IMR-90 (cell line): Measurements from ENCODE around the gene ARHGEF10L. TPM values are rescaled to one million over a fixed set of nuclear protein-coding genes. Genes with fewer than 3 reads are reported as not detected.

Experiments
- ATAC-seq: fragments of 200-7000 bp; cut with Tn5 transposase; 2 replicates; pipeline ENCODE4 v1.9.1; 2020; ENCODE audit warnings: low read depth, mild to moderate bottlenecking, moderate library complexity
- BruUV-seq: library from RNA; stranded (reverse); fragments of 400-500 nt; replicated peaks from 2 replicates; lab custom pipeline; 2021; lab: Mats Ljungman, UMichigan
- CTCF ChIA-PET: fragments of 300-600 bp; formaldehyde crosslinking; extraction: SDS; loops from one replicate; lab custom pipeline; 2021; ENCODE audit warnings: antibody characterized with exemption; lab: Yijun Ruan, JAX
- POLR2A ChIA-PET: fragments of 300-600 bp; sonication (Branson Sonifier 250); formaldehyde crosslinking; loops from one replicate; lab custom pipeline; 2022; ENCODE audit warnings: antibody characterized with exemption; ENCODE audit not compliant: unreplicated experiment; lab: Charles Lee
- DNase-seq: peaks from one replicate; pipeline ENCODE4 v3.0.0; 2013
- H2AFZ ChIP-seq: replicated peaks from 2 replicates; pipeline ENCODE3; 2013; ENCODE audit warnings: low read length, mild to moderate bottlenecking; ENCODE audit not compliant: poor library complexity
- H2AK5ac ChIP-seq: 2 replicates; pipeline ENCODE4 v1.6.1; 2013; ENCODE audit warnings: low read depth, low read length, inconsistent platforms
- H2AK9ac ChIP-seq: replicated peaks from 2 replicates; pipeline ENCODE3; 2013; ENCODE audit warnings: mild to moderate bottlenecking, low read depth, low read length, moderate library complexity; ENCODE audit not compliant: poor library complexity
- H2BK120ac ChIP-seq: 2 replicates; pipeline ENCODE4 v1.6.1; 2013; ENCODE audit warnings: low read depth, low read length, inconsistent platforms
- H2BK15ac ChIP-seq: 3 replicates; pipeline ENCODE4 v1.6.1; 2013; ENCODE audit warnings: low read depth, low read length, inconsistent platforms
- H2BK20ac ChIP-seq: 2 replicates; pipeline ENCODE4 v1.6.1; 2013; ENCODE audit warnings: low read depth, mild to moderate bottlenecking, inconsistent platforms, low read length, moderate library complexity
- H2BK5ac ChIP-seq: 2 replicates; pipeline ENCODE4 v1.6.1; 2013; ENCODE audit warnings: mild to moderate bottlenecking, low read depth, low read length, inconsistent platforms; ENCODE audit not compliant: poor library complexity, severe bottlenecking
- H3K14ac ChIP-seq: replicated peaks from 2 replicates; pipeline ENCODE4 v1.6.1; 2013; ENCODE audit warnings: low read depth, low read length, inconsistent platforms
- H3K18ac ChIP-seq: 2 replicates; pipeline ENCODE4 v1.6.1; 2013; ENCODE audit warnings: low read depth, low read length, control low read depth
- H3K23ac ChIP-seq: 2 replicates; pipeline ENCODE4 v1.6.1; 2013; ENCODE audit warnings: low read depth, low read length, inconsistent platforms
- H3K27ac ChIP-seq: 2 replicates; pipeline ENCODE4 v1.5.1; 2013; ENCODE audit warnings: mild to moderate bottlenecking, control low read depth, low read length; ENCODE audit not compliant: insufficient read depth
- H3K27me3 ChIP-seq: 2 replicates; pipeline ENCODE4 v1.6.1; 2013; ENCODE audit warnings: low read length; ENCODE audit not compliant: control insufficient read depth, insufficient read depth
- H3K36me3 ChIP-seq: 2 replicates; pipeline ENCODE4 v1.6.1; 2013; ENCODE audit warnings: low read length, mixed read lengths; ENCODE audit not compliant: control insufficient read depth, insufficient read depth
- H3K4ac ChIP-seq: 2 replicates; pipeline ENCODE4 v1.6.1; 2013; ENCODE audit warnings: low read depth, low read length, inconsistent platforms
- H3K4me1 ChIP-seq: 2 replicates; pipeline ENCODE4 v1.6.1; 2013; ENCODE audit warnings: low read length, mixed read lengths; ENCODE audit not compliant: control insufficient read depth, insufficient read depth
- H3K4me2 ChIP-seq: 2 replicates; pipeline ENCODE4 v1.6.1; 2013; ENCODE audit warnings: low read depth, mild to moderate bottlenecking, control low read depth, low read length, moderate library complexity
- H3K4me3 ChIP-seq: 2 replicates; pipeline ENCODE4 v1.5.1; 2013; ENCODE audit warnings: low read depth, mild to moderate bottlenecking, control low read depth, low read length, moderate library complexity; ENCODE audit not compliant: insufficient read depth
- H3K56ac ChIP-seq: 2 replicates; pipeline ENCODE4 v1.6.1; 2013; ENCODE audit warnings: low read length, inconsistent platforms; ENCODE audit not compliant: insufficient read depth; ENCODE audit errors: extremely low read depth
- H3K79me1 ChIP-seq, 2 experiments: 2 replicates each; pipeline ENCODE4 v1.6.1; 2013; ENCODE audit warnings: low read length in 2 of 2, inconsistent platforms in 1 of 2, low read depth in 1 of 2
- H3K9ac ChIP-seq: 2 replicates; pipeline ENCODE4 v1.6.1; 2013; ENCODE audit warnings: low read depth, low read length, control low read depth
- H3K9me1 ChIP-seq: 2 replicates; pipeline ENCODE4 v1.6.1; 2013; ENCODE audit warnings: low read length, inconsistent platforms; ENCODE audit not compliant: insufficient read depth
- H3K9me3 ChIP-seq: 2 replicates; pipeline ENCODE4 v1.6.1; 2013; ENCODE audit warnings: low read length; ENCODE audit not compliant: control insufficient read depth, insufficient read depth
- H4K20me1 ChIP-seq: 2 replicates; pipeline ENCODE4 v1.6.1; 2013; ENCODE audit warnings: low read length, inconsistent platforms; ENCODE audit not compliant: insufficient read depth
- H4K5ac ChIP-seq: 2 replicates; pipeline ENCODE4 v1.6.1; 2013; ENCODE audit warnings: mild to moderate bottlenecking, low read depth, low read length, control low read depth
- H4K8ac ChIP-seq, 2 experiments: 2 replicates each; pipeline ENCODE4 v1.6.1; 2013; ENCODE audit warnings: low read depth in 2 of 2, low read length in 2 of 2, control low read depth in 1 of 2, inconsistent platforms in 1 of 2
- H4K91ac ChIP-seq: 2 replicates; pipeline ENCODE4 v1.6.1; 2013; ENCODE audit warnings: low read depth, low read length, inconsistent platforms; ENCODE audit not compliant: insufficient read depth
- BHLHE40 ChIP-seq: fragments of 150-350 bp; IDR thresholded peaks from 2 replicates; pipeline ENCODE4 v1.6.1; 2016; ENCODE audit warnings: mild to moderate bottlenecking, low read depth, low read length
- FOS ChIP-seq: fragments of 150-350 bp; IDR thresholded peaks from 2 replicates; pipeline ENCODE4 v1.6.1; 2016; ENCODE audit warnings: low read depth, low read length
- MXI1 ChIP-seq: IDR thresholded peaks from 2 replicates; pipeline ENCODE4 v1.6.1; 2012; ENCODE audit warnings: low read depth, mild to moderate bottlenecking, low read length, moderate library complexity, borderline replicate concordance
- RAD21 ChIP-seq: IDR thresholded peaks from 2 replicates; pipeline ENCODE4 v1.6.1; 2012; ENCODE audit warnings: low read length, improper control_type of control experiment
- RFX5 ChIP-seq: IDR thresholded peaks from 2 replicates; pipeline ENCODE4 v1.8.0; 2012; ENCODE audit warnings: low read depth, mild to moderate bottlenecking, low read length, moderate library complexity
- WGBS, 2 experiments: methylation state at CpG; one replicate each; pipeline versions ENCODE4 v1.1.5 to v1.1.7; 2013; ENCODE audit warnings: missing lambda C conversion rate in 2 of 2; ENCODE audit not compliant: insufficient read length in 1 of 2; ENCODE audit errors: extremely low coverage in 2 of 2; 5-methylcytosine and 5-hydroxymethylcytosine counted together
- dilution Hi-C: fragments of 300-500 bp; cut with HindIII; formaldehyde crosslinking; loops from one replicate; pipeline ENCODE4 v1.14.3; 2018; ENCODE audit warnings: low sequenced_read_pairs; ENCODE audit not compliant: unreplicated experiment
- in situ Hi-C: fragments of 300-500 bp; cut with MboI; formaldehyde crosslinking; loops from 3 replicates; pipeline ENCODE4 v1.14.3; 2019; ENCODE audit warnings: low sequenced_read_pairs, inconsistent platforms, mixed read lengths
- intact Hi-C: fragments of 100-400 bp; cut with micrococcal nuclease; formaldehyde crosslinking; loops from 2 replicates; pipeline ENCODE4 v1.10.0; 2022
- polyA plus RNA-seq, 3 experiments: library from polyadenylated mRNA; depleted of rRNA; stranded (reverse); fragments of >200 nt; gene quantifications; 2 replicates each; pipeline ENCODE4 v1.2.3, GENCODE V29; 2012; ENCODE audit warnings: low replicate concordance in 1 of 3
- total RNA-seq: library from RNA; depleted of rRNA; stranded (reverse); fragments of >200 nt; gene quantifications from 2 replicates; pipeline ENCODE4 v1.2.3, GENCODE V29; 2012

Gene ARHGEF10L
- total and polyA plus RNA-seq, 2 of the 4 experiments (the other 2 are of a cell fraction): 4.8 to 12.4 TPM

- Histone ChIP-seq H3K36me3 (peaks cover 2% of the 10 kb centered on the region), H3K18ac (no peak overlapping the region), H3K4me3 (no peak overlapping the region), H2AFZ (no peak overlapping the region), H3K23ac (no peak overlapping the region), H3K14ac (no peak overlapping the region), H2BK20ac (no peak overlapping the region), H3K9me3 (no peaks in the 10 kb centered on the region), H2BK5ac (no peak overlapping the region), H3K4ac (no peak overlapping the region), H3K27me3 (no peaks in the 10 kb centered on the region), H3K56ac (no peak overlapping the region), H3K79me1 (no peaks in the 10 kb centered on the region; a peak in 1 of 4 replicates), H3K4me1 (no peaks in the 10 kb centered on the region), H2AK9ac (no peak overlapping the region), H4K5ac (no peak overlapping the region), H4K91ac (no peak overlapping the region), H3K9me1 (no peaks in the 10 kb centered on the region), H2BK120ac (no peak overlapping the region), H2AK5ac (no peak overlapping the region), H4K20me1 (no peaks in the 10 kb centered on the region), H4K8ac (no peak overlapping the region), H2BK15ac (no peak overlapping the region), H3K9ac (no peak overlapping the region), H3K27ac (no peak overlapping the region), H3K4me2 (no peak overlapping the region)
- BruUV-seq: no TSS peak
- TF ChIP-seq MXI1: no peak
- TF ChIP-seq FOS: no peak
- TF ChIP-seq BHLHE40: no peak
- no peak for TF ChIP-seq RAD21
- no peak for TF ChIP-seq RFX5
- DNase-seq: no peak
- POLR2A ChIA-PET: no interaction called here
- in situ Hi-C loops: no loop called here
- intact Hi-C loops: no loop called here
- no CpG with 5 or more reads among the region's 4 CpGs for WGBS, 2 experiments
- dilution Hi-C loops: no loop called here
- no peak for ATAC-seq
- CTCF ChIA-PET: no interaction called here
Observed at GRCh38 chr1:17682400-17682799, 142.9 kb downstream of the ARHGEF10L start.
